ENCODE results near the gene MYO16. TPM values are rescaled to one million over a fixed set of nuclear protein-coding genes. Genes with fewer than 3 reads are reported as not detected.

The MYO16 gene
- total and polyA plus RNA-seq, 12 donors = 0.56 to 2.4 (median 1.4) TPM

GRCh38 chr13:108667205-108667604 lies 37.8 kb downstream of the MYO16 start:
- intact Hi-C loops (cut with DNase I) = no loop called here
- Histone ChIP-seq H3K4me1 (replicated peaks in 1 of 2) (no peaks in the 10 kb centered on the region), H3K27me3 (no peaks in the 10 kb centered on the region), H3K4me3 (no peak overlapping the region), H3K27ac (no peak overlapping the region), H3K9me3 (replicated peaks in 1 of 3) (peaks cover 0 to 9% (median 0%) of the 10 kb centered on the region in 3 donors), H3K36me3 (replicated peaks in 1 of 2) (no peaks in the 10 kb centered on the region)
- no peak for DNase-seq
- TF ChIP-seq CTCF (IDR thresholded peaks at IDR 0.05) = no peak
- TF ChIP-seq POLR2A (IDR thresholded peaks at IDR 0.05) = no peak
- WGBS, 4 donors = 77 to 89% (median 82%) methylated on average over 1 of the region's 1 CpG

GRCh38 chr13:108669381-108669780 lies 40.0 kb downstream of the MYO16 start:
- Histone ChIP-seq H3K9me3 (replicated peaks in 1 of 3) (peaks cover 0 to 9% (median 0%) of the 10 kb centered on the region in 3 donors), H3K27me3 (no peaks in the 10 kb centered on the region), H3K4me3 (no peak overlapping the region), H3K27ac (no peak overlapping the region), H3K4me1 (replicated peaks in 1 of 2) (no peaks in the 10 kb centered on the region), H3K36me3 (replicated peaks in 1 of 2) (no peaks in the 10 kb centered on the region)
- intact Hi-C loops (cut with DNase I) = no loop called here
- TF ChIP-seq POLR2A (IDR thresholded peaks at IDR 0.05) (no peak), CTCF (IDR thresholded peaks at IDR 0.05) (no peak)
- 37 to 53% (median 47%) methylated on average over 1 of the region's 1 CpG for WGBS, 4 donors
- DNase-seq = no peak

- TF ChIP-seq CTCF (IDR thresholded peaks at IDR 0.05) (no peak), POLR2A (IDR thresholded peaks at IDR 0.05) (no peak)
- 70 to 79% (median 71%) methylated on average over 6 of the region's 6 CpGs for WGBS, 4 donors
- Histone ChIP-seq H3K4me3 (no peak overlapping the region), H3K9me3 (replicated peaks in 1 of 3) (peaks cover 0 to 2% (median 0%) of the 10 kb centered on the region in 3 donors), H3K27ac (no peak overlapping the region), H3K36me3 (replicated peaks in 1 of 2) (no peaks in the 10 kb centered on the region), H3K27me3 (no peaks in the 10 kb centered on the region), H3K4me1 (replicated peaks in 1 of 2) (no peaks in the 10 kb centered on the region)
- no peak for DNase-seq
- intact Hi-C loops (cut with DNase I) = no loop called here
These were observed 44.9 kb downstream of the MYO16 start for GRCh38 chr13:108674346-108674745.

GRCh38 chr13:108674771-108675170 lies 45.4 kb downstream of the MYO16 start:
- no peak overlapping the region for H3K4me3 ChIP-seq
- intact Hi-C loops (cut with DNase I) = no loop called here
- 64 to 76% (median 72%) methylated on average over 4 of the region's 4 CpGs for WGBS, 4 donors
- TF ChIP-seq POLR2A (IDR thresholded peaks at IDR 0.05) = no peak
- TF ChIP-seq CTCF (IDR thresholded peaks at IDR 0.05) = no peak
- no peak for DNase-seq
- no peaks in the 10 kb centered on the region for H3K9me3 ChIP-seq (replicated peaks in 1 of 3)
- no peaks in the 10 kb centered on the region for H3K27me3 ChIP-seq
- no peaks in the 10 kb centered on the region for H3K36me3 ChIP-seq (replicated peaks in 1 of 2)
- no peak overlapping the region for H3K27ac ChIP-seq
- no peaks in the 10 kb centered on the region for H3K4me1 ChIP-seq (replicated peaks in 1 of 2)
